Keratinocyte (primary cell): ENCODE data around the gene MTMR11. TPM values are rescaled to one million over a fixed set of nuclear protein-coding genes. Genes with fewer than 3 reads are reported as not detected.

Source experiments
- DNase-seq: peaks from one replicate; pipeline ENCODE4 v3.0.0-alpha.2; 2011; ENCODE audit warnings: low read depth, missing footprints, low spot score
- FAIRE-seq: peaks from 2 replicates; lab custom pipeline; 2011; peaks lifted over from hg19 to GRCh38; lab: Jason Lieb, UNC
- H2AFZ ChIP-seq: 2 replicates; pipeline ENCODE4 v1.6.0; 2012; ENCODE audit warnings: low read length, control low read depth, inconsistent platforms; ENCODE audit not compliant: control insufficient read depth
- H3K27ac ChIP-seq: 2 replicates; pipeline ENCODE4 v1.5.1; 2011; ENCODE audit warnings: low read length; ENCODE audit not compliant: control insufficient read depth, insufficient read depth
- H3K27me3 ChIP-seq: 3 replicates; pipeline ENCODE4 v1.6.0; 2011; ENCODE audit warnings: low read length; ENCODE audit not compliant: control insufficient read depth, insufficient read depth; ENCODE audit errors: extremely low read depth
- H3K36me3 ChIP-seq, 2 experiments: 2 replicates in 1 of 2; 3 replicates in 1 of 2; pipeline ENCODE4 v1.5.1; 2011; ENCODE audit warnings: low read length in 2 of 2, mild to moderate bottlenecking in 1 of 2; ENCODE audit not compliant: control insufficient read depth in 2 of 2, insufficient read depth in 2 of 2; ENCODE audit errors: extremely low read depth in 1 of 2
- H3K4me1 ChIP-seq: 3 replicates; pipeline ENCODE4 v1.5.1; 2011; ENCODE audit warnings: low read length; ENCODE audit not compliant: control insufficient read depth, insufficient read depth; ENCODE audit errors: extremely low read depth
- H3K4me2 ChIP-seq: 3 replicates; pipeline ENCODE4 v1.6.0; 2011; ENCODE audit warnings: low read depth, low read length; ENCODE audit not compliant: control insufficient read depth, insufficient read depth; ENCODE audit errors: extremely low read depth
- H3K4me3 ChIP-seq, 3 experiments: fragments of 200-600 bp in 1 of 3; sonication (generic) in 1 of 3; 2 replicates in 2 of 3; 3 replicates in 1 of 3; pipeline ENCODE4 v1.5.1; 2011 to 2016; ENCODE audit warnings: low read length in 3 of 3, mild to moderate bottlenecking in 3 of 3, control low read depth in 2 of 3, inconsistent platforms in 1 of 3, low read depth in 1 of 3, mixed read lengths in 1 of 3, mixed run types in 1 of 3, moderate library complexity in 1 of 3; ENCODE audit not compliant: control insufficient read depth in 2 of 3, insufficient read depth in 2 of 3; ENCODE audit errors: extremely low read depth in 1 of 3
- H3K79me2 ChIP-seq: 2 replicates; pipeline ENCODE4 v1.6.0; 2012; ENCODE audit warnings: low read length; ENCODE audit not compliant: control insufficient read depth, insufficient read depth
- H3K9ac ChIP-seq: 3 replicates; pipeline ENCODE4 v1.6.0; 2011; ENCODE audit warnings: low read length; ENCODE audit not compliant: control insufficient read depth, insufficient read depth; ENCODE audit errors: extremely low read depth
- H3K9me1 ChIP-seq: 3 replicates; pipeline ENCODE4 v1.6.0; 2011; ENCODE audit warnings: low read length; ENCODE audit not compliant: control insufficient read depth, insufficient read depth; ENCODE audit errors: extremely low read depth
- H3K9me3 ChIP-seq: 2 replicates; pipeline ENCODE4 v1.5.1; 2012; ENCODE audit warnings: low read depth, low read length; ENCODE audit not compliant: control insufficient read depth
- H4K20me1 ChIP-seq: 3 replicates; pipeline ENCODE4 v1.6.0; 2011; ENCODE audit warnings: low read length; ENCODE audit not compliant: control insufficient read depth, insufficient read depth; ENCODE audit errors: extremely low read depth
- CTCF ChIP-seq, 3 experiments: IDR thresholded peaks in 1 of 3; conservative IDR thresholded peaks in 1 of 3; optimal IDR thresholded peaks in 1 of 3; 2 replicates in 2 of 3; 3 replicates in 1 of 3; pipeline versions ENCODE3 to v1.5.1; 2011; ENCODE audit warnings: low read length in 3 of 3, mild to moderate bottlenecking in 3 of 3, moderate library complexity in 2 of 3, control low read depth in 1 of 3, inconsistent platforms in 1 of 3; ENCODE audit not compliant: insufficient read depth in 2 of 3; ENCODE audit errors: extremely low read depth in 1 of 3
- EZH2 ChIP-seq: IDR thresholded peaks from one replicate; pipeline ENCODE4 v1.6.1; 2012; ENCODE audit warnings: inconsistent platforms, mild to moderate bottlenecking, low read length, moderate library complexity
- dilution Hi-C: fragments of 300-500 bp; cut with MboI; formaldehyde crosslinking; loops from one replicate; pipeline ENCODE4 v1.7.0; 2020; ENCODE audit warnings: low sequenced_read_pairs; ENCODE audit not compliant: extremely low pct_ligation_motif_present
- polyA plus RNA-seq, 5 experiments: library from polyadenylated mRNA; depleted of rRNA in 3 of 5; stranded (reverse) in 3 of 5; stranded (forward) in 1 of 5; unstranded in 1 of 5; fragments of >200 nt; gene quantifications; 1 replicate in 1 of 5; 2 replicates in 3 of 5; 3 replicates in 1 of 5; pipeline versions ENCODE4 v1.2.1 to v1.2.3, GENCODE V29; 2011 to 2012; ENCODE audit warnings: missing spikeins in 2 of 5, low read depth in 1 of 5, low replicate concordance in 1 of 5

The MTMR11 gene
- polyA plus RNA-seq, 1 donor (not counting 4 experiments of a cell fraction or from before 2014, with no cell fraction given) = 11.8 TPM

GRCh38 chr1:149883598-149884247, 53.0 kb downstream of the MTMR11 start:
- FAIRE-seq (no peak), DNase-seq (no peak)
- Histone ChIP-seq H3K4me3 (no peak overlapping the region), H3K27ac (no peak overlapping the region), H3K27me3 (no peaks in the 10 kb centered on the region), H4K20me1 (no peaks in the 10 kb centered on the region), H3K9me1 (no peaks in the 10 kb centered on the region), H3K79me2 (no peaks in the 10 kb centered on the region), H3K4me1 (peaks cover 14% of the 10 kb centered on the region), H3K4me2 (no peak overlapping the region), H3K9ac (no peak overlapping the region), H3K9me3 (no peaks in the 10 kb centered on the region), H2AFZ (no peak overlapping the region), H3K36me3 (no peaks in the 10 kb centered on the region)
- dilution Hi-C loops = no loop called here
- TF ChIP-seq EZH2 = no peak
- no peak for TF ChIP-seq CTCF (optimal IDR thresholded peaks at IDR 0.05 in 1 of 3, IDR thresholded peaks at IDR 0.05 in 1 of 3, conservative IDR thresholded peaks at IDR 0.05 in 1 of 3; ENCODE audit: extremely low read depth in 1 of 3, insufficient read depth in 2 of 3, low read length in 3 of 3)

DNA sequence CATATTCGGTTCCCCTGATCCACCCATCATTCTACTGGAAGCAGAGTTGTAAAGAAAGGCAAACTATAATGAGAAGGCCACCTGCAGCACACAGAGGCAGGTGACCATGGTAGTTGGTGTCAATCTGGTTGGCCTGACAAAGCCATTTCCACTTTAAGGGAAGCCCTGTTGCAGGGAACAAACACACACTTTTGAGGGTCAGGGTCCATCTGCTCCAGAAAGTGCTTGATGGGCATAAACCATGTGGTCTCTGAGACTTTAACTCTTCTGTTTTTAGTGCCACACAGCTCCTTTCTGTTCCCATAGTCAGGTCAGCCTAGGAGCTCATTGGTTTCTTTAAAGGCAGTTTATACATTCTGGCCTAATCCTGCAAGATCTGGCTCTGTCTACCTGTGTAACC, 54.8 kb downstream of the MTMR11 start:
- H3K4me3 ChIP-seq = no peak overlapping the region
- no peaks in the 10 kb centered on the region for H3K9me3 ChIP-seq
- H3K36me3 ChIP-seq = no peaks in the 10 kb centered on the region
- no peaks in the 10 kb centered on the region for H3K9me1 ChIP-seq
- H4K20me1 ChIP-seq = no peaks in the 10 kb centered on the region
- H3K4me2 ChIP-seq = no peak overlapping the region
- no peak overlapping the region for H3K27ac ChIP-seq
- no peak for DNase-seq
- H3K4me1 ChIP-seq = peaks cover 11% of the 10 kb centered on the region
- TF ChIP-seq CTCF (optimal IDR thresholded peaks at IDR 0.05 in 1 of 3, IDR thresholded peaks at IDR 0.05 in 1 of 3, conservative IDR thresholded peaks at IDR 0.05 in 1 of 3; ENCODE audit: extremely low read depth in 1 of 3, insufficient read depth in 2 of 3, low read length in 3 of 3) (no peak), EZH2 (no peak)
- no peak for FAIRE-seq
- H3K27me3 ChIP-seq = no peaks in the 10 kb centered on the region
- dilution Hi-C loops = no loop called here
- no peaks in the 10 kb centered on the region for H3K79me2 ChIP-seq
- H2AFZ ChIP-seq = no peak overlapping the region
- no peak overlapping the region for H3K9ac ChIP-seq
